Panc1 (cell line): Measurements from ENCODE around the gene DHRS13.

Experiments used
- CTCF ChIP-seq: fragments of 450-650 bp; IDR thresholded peaks from 2 replicates; pipeline ENCODE4 v1.5.1; 2017; ENCODE audit warnings: mild to moderate bottlenecking
- POLR2AphosphoS5 ChIP-seq: IDR thresholded peaks from 2 replicates; pipeline ENCODE4 v1.6.1; 2012; ENCODE audit warnings: mild to moderate bottlenecking, low read depth, low read length, moderate library complexity
- TCF7L2 ChIP-seq: IDR thresholded peaks from 2 replicates; pipeline ENCODE4 v1.6.1; 2011; ENCODE audit warnings: mild to moderate bottlenecking, low read depth, low read length, inconsistent platforms

DNA sequence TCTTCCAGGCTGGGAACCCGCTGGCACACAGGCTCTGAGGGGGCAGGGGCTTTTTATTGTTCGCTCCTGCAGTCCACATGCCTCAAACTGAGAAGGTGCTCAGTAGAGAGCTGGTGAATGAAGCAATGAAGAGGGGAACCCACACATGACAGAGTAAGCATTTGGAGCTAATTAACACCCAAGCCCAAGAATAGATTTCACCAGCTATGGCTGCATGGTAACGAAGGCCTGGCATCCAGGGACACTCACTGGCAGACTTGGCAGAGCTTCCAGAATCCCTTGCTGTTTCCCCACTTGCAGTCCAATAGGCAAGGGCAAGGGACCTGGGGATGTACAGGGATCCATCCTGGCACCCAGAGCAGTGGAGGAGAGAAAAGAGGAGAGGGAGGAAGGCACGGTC lies 17.5 kb downstream of the DHRS13 start:
- TF ChIP-seq CTCF = no peak
- TF ChIP-seq POLR2AphosphoS5 = no peak
- no peak for TF ChIP-seq TCF7L2
